ENCODE results near the gene VIM.

GRCh38 chr10:17229967-17230682 lies 2.1 kb downstream of the VIM start:
- TF ChIP-seq CTCF (IDR thresholded peaks at IDR 0.05; ENCODE audit: low read length) (no peak), EZH2 (IDR thresholded peaks at IDR 0.05; ENCODE audit: borderline replicate concordance, low read length) (no peak)
